DLD1 (cell line): ENCODE data around the gene IFITM2.

Experiments used
- in situ Hi-C: cut with HindIII; loops from 2 replicates; pipeline ENCODE4 v1.10.0; 2017; ENCODE audit warnings: low sequenced_read_pairs

The IFITM2 gene

GRCh38 chr11:292211-293121 lies 15.2 kb upstream of the IFITM2 start:
- in situ Hi-C loops, result no loop called here

DNA sequence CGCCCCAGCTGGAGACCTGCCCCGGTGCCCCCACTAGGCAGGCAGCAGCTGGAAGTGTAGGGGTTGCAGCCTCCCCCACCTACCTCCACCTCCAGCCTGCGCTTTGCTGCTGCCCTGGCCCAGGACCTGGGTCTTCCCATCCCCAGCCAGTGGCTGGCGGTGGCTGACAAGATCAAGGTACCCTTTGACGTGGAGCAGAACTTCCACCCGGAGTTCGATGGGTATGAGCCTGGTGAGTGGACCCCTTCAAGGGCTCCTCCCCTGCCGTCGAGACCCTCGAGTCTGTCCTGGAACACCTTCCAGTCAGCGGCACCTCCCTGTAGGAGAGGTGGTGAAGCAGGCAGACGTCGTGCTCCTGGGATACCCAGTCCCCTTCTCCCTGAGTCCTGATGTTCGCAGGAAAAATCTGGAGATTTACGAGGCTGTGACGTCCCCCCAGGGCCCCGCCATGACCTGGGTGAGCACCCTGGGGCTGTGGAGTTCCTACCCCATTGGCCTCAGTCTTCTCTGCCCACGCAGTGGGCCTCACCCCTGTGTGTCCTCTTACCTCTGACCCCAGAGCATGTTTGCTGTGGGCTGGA lies 14.3 kb upstream of the IFITM2 start:
- in situ Hi-C loops, result no loop called here

- in situ Hi-C loops, result no loop called here
Measured at GRCh38 chr11:293852-294661, 13.6 kb upstream of the IFITM2 start.

DNA sequence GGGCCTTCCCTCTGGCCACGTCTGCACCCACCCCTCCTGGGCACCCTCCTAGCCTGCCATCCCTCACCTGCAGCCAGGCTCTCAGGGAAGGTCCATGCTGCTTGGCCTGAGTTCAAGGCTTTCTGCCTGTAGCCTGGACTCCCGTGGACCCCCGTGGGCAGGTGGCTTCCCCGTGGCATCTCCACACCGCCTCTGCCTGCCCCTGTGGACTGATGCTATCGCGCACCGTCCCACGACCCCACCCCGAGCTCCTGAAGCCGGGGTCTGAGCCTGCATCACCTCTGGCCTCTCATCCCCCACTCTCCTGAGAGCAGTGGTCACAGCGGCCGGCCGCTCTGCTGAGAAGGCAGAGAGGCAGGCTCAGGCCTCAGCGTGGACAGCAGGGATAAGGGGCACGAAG lies 12.8 kb upstream of the IFITM2 start:
- in situ Hi-C loops, result no loop called here

- in situ Hi-C loops, result no loop called here
Measured at GRCh38 chr11:295351-296170, 12.1 kb upstream of the IFITM2 start.

GRCh38 chr11:296171-297050 lies 11.2 kb upstream of the IFITM2 start:
- in situ Hi-C loops, result no loop called here

DNA sequence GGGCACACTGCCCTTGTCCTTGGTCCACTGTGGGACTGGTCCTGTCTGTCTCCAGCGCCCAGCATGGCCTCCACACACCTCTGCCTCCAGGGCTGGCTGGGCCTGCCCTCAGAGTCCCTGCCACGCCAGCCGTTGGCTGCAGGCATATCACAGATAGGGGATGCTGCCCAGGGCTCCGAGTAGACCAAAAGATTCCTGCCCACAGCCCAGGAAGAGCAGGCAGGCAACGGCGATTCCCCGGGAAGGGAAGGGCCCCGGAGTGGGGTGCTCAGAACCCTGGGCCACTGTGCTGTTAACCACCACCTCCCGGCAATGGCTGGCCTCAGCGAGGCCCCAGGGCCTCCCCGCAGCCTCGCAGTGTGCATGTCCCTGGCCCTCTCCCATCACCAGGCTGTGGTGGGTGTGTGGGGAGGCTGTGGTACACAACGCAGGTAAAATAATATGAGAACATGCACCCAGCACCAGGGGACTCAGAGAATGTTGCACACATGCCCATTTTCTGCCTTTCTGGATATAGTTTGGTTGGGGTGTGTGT lies 10.5 kb upstream of the IFITM2 start:
- in situ Hi-C loops, result no loop called here

DNA sequence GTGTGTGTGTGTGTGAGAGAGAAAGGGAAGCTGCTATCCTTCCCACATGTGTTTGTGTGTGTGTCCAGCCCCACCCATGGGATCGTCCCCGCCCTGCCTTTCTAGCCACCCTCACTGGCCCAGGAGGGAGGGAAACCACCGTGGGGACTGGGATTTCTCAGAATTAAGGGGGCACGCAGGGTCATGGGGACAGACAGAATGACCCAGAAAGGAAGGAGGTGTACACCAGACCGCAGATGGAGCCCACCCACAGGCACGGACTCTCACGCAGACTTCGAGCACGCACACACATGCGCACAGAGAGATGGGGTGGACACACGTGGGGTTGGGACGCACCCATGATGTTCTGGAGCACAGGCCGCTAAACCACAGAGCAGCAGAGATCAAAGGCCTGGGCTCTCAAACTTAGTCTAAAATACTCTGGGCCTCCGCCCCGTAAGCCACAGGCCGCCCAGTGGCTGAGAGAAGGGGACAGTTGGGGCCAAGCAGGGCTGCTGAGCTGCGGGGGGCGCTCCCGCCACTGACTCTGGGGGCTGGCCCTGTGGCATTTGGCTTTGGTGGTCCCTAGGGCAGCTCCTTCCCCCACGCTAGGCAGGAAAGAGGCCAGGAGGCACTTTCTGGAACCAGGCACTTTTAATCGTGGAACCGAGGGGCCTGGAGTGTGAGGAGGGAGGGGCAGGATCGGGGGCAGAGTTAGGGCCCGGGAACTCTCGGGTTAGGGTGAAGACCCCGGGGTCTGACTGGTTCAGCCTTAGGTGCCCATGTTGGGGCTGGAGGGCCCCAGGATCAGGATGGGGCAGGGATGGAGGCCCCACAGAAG lies 9.8 kb upstream of the IFITM2 start:
- in situ Hi-C loops, result no loop called here

- in situ Hi-C loops, result no loop called here
Measured at GRCh38 chr11:298406-299065, 9.1 kb upstream of the IFITM2 start.

DNA sequence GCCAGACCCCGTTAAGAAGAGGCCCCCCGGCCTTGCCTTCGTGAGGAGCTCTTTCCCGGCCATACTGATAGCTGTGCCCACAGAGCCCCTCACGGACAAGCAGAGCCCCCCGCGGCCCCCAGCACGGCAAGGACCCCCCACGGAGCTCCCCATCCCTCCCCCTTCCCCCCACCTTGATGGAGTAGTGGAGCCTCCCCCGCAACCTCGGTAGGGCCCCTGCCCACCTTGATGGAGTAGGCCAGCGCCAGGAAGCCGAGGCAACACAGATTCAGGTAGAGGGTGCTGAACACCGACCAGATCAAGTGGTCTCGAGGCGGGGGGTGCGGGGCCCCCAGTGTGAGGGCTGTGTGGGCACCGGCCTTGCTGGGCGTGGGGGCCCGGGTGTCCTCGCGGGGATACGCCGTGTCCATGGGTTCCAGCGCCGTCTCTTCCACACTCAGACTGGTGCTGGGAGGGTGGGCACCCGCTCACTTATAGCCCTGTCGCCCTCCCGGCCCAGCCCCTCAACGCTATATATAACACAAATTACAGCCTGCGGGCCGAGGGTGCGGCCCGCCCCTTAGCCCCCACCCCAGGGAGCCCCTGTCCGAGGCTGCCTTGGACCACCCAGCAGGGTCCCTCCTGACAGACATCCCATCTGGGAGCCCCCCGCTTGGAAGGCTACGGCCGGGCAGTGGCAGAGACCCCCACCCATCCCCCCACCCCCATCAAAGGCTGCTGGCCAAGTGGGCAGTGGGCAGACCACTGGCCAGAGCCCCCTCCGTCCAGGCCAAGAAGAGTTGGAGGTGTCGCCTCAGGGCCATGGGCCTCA lies 8.3 kb upstream of the IFITM2 start, which contains the start of gene IFITM5:
TSS of gene IFITM5 (minus strand) at position 446 of the 811 bp plus-strand sequence. CDS start at position 410, 36 bp downstream.
- in situ Hi-C loops, result no loop called here

DNA sequence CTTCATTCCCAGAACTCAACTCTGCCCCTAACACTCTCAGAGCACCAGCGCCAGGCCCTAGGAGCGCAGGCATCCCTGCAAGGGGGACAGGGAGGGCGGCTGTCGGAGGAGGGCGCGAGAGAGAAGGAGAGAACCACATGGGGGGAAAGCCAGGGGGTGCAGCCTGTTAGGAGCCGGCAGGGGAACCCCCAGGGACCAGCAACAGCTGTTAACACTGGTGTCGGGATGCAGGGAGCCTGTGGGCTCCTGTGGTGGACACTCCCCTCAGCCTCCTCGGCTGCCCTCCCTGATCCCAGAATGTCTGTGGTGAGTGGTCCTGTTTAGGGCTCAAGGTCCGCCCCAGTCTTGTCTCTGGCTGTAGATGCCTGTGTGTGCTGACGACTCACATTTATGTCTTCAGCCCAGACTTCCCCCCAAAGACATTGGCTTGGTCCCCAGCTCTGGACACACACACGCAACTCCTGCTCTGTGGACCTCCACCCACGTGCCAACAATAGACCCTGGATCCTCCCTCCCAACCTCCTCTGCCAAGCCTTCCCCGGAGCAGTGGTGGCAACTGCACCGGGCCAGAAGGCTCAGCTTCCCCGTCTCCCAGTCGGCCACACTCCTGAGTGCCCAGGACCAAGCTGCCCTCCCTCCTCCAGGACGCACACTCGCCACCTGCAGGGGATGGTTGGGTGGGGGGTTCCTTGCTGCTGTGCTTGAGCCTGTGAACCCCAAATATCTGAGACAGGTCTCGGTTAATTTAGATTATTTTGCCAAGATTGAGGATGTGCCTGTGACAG lies 7.5 kb upstream of the IFITM2 start:
- in situ Hi-C loops, result no loop called here

- in situ Hi-C loops, result no loop called here
Measured at GRCh38 chr11:303363-303762, 4.3 kb upstream of the IFITM2 start.

- in situ Hi-C loops, result no loop called here
Measured at GRCh38 chr11:304061-304506, 3.5 kb upstream of the IFITM2 start.

- in situ Hi-C loops, result no loop called here
Measured at GRCh38 chr11:304915-305843, 2.4 kb upstream of the IFITM2 start.

GRCh38 chr11:305844-306211 lies 1.8 kb upstream of the IFITM2 start:
- in situ Hi-C loops, result no loop called here
